DND-41 (cell line): ENCODE data around the gene AUTS2.

Source experiments
- EZH2 ChIP-seq: IDR thresholded peaks from 3 replicates; pipeline ENCODE4 v1.6.1; 2012; ENCODE audit warnings: borderline replicate concordance, low read depth, mild to moderate bottlenecking, moderate library complexity, low read length, inconsistent platforms; ENCODE audit not compliant: severe bottlenecking
- TF ChIP-seq, protein P1 (sequence below): IDR thresholded peaks from 2 replicates; pipeline ENCODE4 v1.5.1; 2012; ENCODE audit warnings: borderline replicate concordance, low read length, moderate library complexity, mild to moderate bottlenecking; ENCODE audit not compliant: poor library complexity, severe bottlenecking; ENCODE audit errors: extremely low read depth

DNA sequence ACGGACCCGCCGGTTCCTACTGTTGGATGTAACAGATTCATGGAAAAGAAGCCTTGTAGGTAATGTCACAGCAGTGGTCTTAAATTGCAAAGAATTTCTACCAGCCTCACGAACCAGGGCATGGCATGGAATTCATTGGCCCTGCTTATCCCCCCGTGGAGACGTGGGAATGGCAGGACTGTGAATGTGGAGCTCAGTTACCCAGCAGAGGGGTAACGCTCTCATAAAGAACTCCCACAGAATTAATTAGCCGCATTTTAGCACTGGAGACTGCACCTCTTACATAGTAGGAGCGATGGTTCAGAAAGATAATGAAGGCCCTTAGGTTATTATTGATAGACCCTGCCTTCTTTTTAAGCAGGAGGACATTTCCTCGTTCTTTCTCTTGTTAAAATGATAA lies 715.4 kb downstream of the AUTS2 start:
- TF ChIP-seq, protein P1, sequence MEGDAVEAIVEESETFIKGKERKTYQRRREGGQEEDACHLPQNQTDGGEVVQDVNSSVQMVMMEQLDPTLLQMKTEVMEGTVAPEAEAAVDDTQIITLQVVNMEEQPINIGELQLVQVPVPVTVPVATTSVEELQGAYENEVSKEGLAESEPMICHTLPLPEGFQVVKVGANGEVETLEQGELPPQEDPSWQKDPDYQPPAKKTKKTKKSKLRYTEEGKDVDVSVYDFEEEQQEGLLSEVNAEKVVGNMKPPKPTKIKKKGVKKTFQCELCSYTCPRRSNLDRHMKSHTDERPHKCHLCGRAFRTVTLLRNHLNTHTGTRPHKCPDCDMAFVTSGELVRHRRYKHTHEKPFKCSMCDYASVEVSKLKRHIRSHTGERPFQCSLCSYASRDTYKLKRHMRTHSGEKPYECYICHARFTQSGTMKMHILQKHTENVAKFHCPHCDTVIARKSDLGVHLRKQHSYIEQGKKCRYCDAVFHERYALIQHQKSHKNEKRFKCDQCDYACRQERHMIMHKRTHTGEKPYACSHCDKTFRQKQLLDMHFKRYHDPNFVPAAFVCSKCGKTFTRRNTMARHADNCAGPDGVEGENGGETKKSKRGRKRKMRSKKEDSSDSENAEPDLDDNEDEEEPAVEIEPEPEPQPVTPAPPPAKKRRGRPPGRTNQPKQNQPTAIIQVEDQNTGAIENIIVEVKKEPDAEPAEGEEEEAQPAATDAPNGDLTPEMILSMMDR, result no peak
- no peak for TF ChIP-seq EZH2
